ENCODE measurements around the gene SREBF2.

Gene SREBF2

DNA sequence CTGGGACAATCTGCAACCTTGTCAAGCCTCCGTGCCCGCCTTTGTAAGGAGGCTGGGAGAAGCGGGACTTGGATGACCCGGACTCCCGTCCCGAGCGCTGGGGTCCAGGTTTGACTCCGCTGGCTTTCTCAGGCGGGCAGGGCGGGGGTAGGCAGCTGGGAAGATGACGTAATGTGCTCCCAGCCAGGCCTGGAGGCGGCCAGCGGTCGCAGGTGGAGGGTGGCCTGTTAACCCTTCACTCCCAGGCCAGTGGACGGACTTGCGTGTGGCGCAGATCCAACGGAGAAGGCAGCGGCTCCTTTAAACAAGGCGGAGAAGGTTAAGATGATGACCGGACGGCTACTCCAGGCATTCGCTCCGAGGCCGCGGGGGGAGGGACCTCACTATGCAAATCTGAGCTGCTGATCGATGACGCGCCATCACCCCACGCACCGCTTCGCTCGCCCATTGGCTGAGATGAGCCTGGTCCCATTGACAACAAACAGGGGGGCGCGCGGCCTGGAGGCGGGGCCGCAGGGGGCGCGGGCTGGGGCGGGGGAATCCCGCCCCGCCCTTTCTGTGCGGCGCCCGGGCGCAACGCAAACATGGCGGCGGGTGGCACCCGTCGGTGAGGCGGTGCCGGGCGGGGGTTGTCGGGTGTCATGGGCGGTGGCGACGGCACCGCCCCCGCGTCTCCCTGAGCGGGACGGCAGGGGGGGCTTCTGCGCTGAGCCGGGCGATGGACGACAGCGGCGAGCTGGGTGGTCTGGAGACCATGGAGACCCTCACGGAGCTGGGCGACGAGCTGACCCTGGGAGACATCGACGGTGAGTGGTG lies at the start of gene SREBF2:
SREBF2 (plus strand) TSS at position 553 of the 816 bp plus-strand sequence; CDS start at position 719, 166 bp downstream.
- peak; percentile 99 for DNase-seq (ENCODE audit: low read depth)

DNA sequence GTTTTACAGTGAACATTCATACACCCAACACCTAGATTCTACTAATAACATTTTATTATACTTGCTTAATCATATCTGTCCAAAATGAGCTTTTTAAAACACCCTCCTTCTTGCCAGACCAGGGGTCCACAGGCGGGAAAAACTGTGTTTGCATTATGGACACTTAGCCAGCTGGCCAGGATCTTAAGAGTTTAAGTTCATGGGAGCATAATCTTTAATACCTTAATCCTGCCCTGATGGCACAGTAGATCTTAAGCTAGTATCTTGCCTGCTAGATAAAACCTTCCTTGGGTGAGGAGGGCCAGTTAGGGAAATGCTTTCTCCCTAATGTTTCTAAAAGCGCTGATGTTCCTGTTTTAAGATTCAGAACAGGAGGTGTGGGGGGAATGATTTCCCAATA lies 45.6 kb upstream of the SREBF2 start:
- no peak for DNase-seq (ENCODE audit: low read depth)

GRCh38 chr22:41793871-41794270 lies 39.0 kb upstream of the SREBF2 start:
- no peak for DNase-seq (ENCODE audit: low read depth)

GRCh38 chr22:41798736-41799135 lies 34.2 kb upstream of the SREBF2 start:
- no peak for DNase-seq (ENCODE audit: low read depth)

DNA sequence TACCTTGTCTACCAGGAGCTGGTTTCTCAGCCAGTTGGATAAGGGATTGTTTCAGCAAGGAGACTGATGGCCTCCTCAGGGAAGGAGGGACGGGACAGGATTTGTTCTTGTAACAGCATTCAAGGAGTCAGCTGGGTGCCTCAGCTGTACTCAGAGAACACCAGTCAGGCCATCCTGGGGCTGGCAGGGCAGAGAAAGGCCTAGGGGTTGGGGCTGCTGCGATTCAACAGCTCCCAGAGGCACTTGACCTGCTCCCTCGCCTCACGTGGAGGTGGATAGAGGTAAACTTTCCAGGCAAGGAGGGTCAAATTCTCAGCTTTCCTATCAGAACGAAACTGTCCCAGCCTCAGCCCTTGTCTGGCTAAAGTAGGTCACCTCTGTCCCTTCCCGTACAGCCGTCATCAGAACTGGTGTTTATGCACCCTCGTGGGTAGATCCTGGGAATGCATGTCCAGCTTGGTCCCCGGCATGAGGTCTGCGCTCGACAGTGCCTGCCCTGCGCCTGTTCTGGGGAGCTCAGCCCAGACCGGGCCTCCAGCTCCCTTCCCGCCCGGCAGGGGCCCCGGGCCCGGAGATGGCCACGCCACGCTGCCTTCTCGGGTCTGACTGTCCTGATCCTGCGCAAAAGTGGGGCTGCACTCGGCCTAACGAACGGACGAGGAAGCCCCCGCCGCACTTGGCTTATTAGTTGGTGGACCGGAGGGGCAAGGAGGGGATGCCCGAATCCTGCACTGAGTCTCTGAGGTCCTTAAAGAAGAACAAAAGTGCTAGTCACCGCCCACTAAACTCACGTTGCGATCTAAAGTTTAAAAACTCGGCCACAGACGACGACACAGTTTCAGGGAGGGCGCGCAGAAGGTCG lies 33.2 kb upstream of the SREBF2 start:
- no peak for DNase-seq (ENCODE audit: low read depth)

GRCh38 chr22:41800348-41801146 lies 32.4 kb upstream of the SREBF2 start, which contains the start of gene CCDC134:
Gene CCDC134 (plus strand): TSS chr22:41800679. CDS start chr22:41808891, 8,212 bp downstream.
- peak; percentile 81 for DNase-seq (ENCODE audit: low read depth)

- DNase-seq (ENCODE audit: low read depth), result no peak
These were observed 31.6 kb upstream of the SREBF2 start for GRCh38 chr22:41801147-41801819.

DNA sequence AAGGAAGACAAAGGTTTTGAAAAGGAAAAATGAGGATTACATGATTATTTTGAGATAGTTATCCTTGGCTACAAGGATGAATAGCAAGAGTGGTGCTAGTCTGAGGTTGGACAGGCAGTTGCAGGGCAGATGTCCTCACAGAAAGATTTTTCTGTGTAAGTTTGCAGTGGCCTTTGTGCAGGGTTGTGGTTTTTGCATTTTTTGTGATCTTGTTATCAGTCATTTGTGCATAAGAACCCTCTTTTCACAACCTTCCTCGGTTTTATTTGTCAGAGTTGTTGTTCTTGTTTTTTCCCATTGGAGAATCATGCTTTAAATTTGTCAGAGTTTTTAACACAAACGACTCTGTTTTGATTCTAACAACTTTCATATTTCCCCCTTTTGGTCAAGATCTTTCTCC lies 31.0 kb upstream of the SREBF2 start:
- DNase-seq (ENCODE audit: low read depth), result no peak

DNA sequence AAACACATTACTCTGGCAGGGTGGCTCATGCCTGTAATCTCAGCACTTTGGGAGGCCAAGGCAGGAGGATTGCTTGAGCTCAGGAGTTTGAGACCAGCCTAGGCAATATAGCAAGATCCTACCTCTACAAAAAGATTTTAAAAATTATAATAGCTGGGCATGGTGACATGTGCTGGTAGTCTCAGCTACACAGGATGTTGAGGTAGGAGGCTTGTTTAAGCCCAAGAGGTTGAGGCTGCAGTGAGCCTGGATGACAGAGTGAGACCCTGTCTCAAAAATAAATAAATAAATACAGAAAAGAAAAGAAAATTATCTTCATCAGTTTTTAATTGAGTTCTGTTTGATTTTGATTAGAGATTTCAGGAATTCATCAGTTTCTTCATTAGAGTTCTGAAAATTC lies 27.3 kb upstream of the SREBF2 start:
- no peak for DNase-seq (ENCODE audit: low read depth)

DNA sequence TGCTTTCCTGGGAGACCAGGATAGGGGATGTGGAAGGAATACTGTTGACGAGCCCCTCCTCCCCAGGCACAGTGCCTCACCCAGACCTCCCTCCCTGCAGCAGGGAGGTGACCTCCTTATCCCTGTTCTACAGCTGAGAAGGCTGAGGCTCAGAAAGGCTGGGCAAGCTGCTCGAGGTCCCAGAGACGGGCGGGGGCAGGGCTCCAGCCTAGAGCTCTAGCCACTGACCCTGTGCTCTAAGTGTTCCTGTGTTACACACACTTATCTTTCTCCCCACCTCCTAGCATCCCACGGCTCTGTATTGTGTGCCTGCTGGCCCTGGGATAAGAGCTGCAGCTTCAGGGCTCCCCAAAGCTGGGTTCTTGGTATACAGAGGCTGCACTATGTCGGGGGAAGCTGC lies 24.5 kb upstream of the SREBF2 start:
- no peak for DNase-seq (ENCODE audit: low read depth)

DNA sequence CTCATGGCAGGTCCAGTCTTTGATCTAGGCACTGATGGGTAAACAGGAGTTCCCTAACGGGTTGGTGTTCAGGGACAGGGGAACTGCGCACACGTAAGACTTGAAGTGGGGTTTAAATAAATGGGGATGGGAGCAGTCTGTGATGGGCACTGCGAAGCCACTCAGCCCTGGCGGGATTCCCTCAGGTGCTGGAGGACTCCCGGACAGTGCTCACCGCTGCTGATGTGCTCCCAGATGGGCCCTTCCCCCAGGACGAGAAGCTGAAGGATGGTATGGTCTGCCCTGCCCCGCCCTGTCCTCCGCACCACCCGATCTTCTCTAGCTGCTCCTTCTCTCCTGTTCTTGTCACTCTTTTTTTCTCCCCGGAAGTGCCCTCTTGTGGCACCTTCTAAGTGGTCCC lies 22.9 kb upstream of the SREBF2 start:
- no peak for DNase-seq (ENCODE audit: low read depth)

- no peak for DNase-seq (ENCODE audit: low read depth)
These were observed 19.9 kb upstream of the SREBF2 start for GRCh38 chr22:41812805-41813545.

DNA sequence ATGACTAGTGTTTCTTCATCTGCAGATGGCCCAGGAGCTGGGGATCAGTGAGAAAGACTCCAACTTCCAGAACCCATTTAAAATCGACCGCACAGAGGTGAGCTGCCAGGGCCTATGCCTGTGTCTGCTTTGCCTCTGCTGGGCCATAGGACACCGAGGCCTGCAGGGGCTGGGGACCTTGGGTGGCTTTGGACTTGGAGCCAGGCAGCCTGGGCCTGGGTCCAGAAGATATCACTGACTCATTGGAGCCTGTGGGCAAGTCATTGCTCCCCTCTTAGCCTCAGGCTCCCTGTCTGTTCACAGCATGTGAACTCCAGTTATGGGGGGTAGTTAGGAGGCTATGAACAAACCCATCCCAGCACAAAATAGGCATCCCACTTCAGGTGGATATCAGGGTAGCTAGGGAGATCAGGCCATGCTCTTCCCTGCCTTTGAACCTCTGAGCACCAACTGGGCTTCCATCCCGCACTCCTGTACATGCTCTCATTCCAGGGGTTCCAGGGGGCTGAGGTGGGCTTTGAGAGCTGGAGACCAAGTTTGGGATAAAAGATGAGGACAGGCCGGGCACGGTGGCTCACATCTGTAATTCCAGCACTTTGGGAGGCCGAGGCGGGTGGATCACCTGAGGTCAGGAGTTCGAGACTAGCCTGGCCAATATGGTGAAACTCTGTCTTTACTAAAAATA lies 19.0 kb upstream of the SREBF2 start:
- DNase-seq (ENCODE audit: low read depth), result no peak

DNA sequence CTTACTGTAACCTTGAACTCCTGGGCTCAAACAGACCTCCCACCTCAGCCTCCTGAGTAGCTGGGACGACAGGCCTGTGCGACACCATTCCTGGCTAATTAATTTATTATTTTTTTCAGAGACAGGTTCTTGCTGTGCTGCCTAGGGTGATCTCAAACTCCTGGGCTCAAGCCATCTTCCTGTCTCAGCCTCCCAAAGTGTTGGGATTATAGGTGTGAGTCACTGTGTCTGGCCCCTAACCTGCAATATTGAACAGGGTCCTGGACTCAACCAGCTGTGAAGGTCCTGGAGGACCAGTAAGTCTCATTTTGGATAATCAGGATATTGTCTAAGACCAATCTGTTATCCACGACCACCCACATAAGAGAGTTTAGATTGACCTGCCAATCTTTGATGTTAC lies 17.2 kb upstream of the SREBF2 start:
- DNase-seq (ENCODE audit: low read depth), result no peak

- no peak for DNase-seq (ENCODE audit: low read depth)
These were observed 16.7 kb upstream of the SREBF2 start for GRCh38 chr22:41816241-41816640.

GRCh38 chr22:41816871-41817270 lies 16.0 kb upstream of the SREBF2 start:
- no peak for DNase-seq (ENCODE audit: low read depth)

DNA sequence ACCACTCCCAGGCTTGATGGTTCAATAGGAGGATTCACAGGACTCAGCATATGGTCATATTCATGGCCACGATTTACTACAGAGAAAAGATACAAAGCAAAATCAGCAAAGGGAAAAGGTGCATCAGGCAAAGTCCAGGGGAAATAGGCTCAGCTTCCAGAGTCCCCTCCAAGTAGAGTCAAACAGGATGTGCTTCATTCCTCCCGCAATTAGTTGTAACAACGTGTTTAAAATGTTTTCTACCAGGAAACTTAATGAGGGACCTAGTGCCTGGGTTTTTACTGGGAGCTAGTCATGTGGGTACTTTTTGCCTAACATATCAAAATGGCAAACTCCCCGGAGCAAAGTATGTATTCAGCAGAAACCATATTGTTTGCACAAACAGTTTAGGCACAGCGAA lies 14.9 kb upstream of the SREBF2 start:
- no peak for DNase-seq (ENCODE audit: low read depth)

GRCh38 chr22:41818596-41818995 lies 14.3 kb upstream of the SREBF2 start:
- no peak for DNase-seq (ENCODE audit: low read depth)

- DNase-seq (ENCODE audit: low read depth), result no peak
These were observed 13.6 kb upstream of the SREBF2 start for GRCh38 chr22:41819257-41819656.

GRCh38 chr22:41820447-41820846 lies 12.5 kb upstream of the SREBF2 start:
- DNase-seq (ENCODE audit: low read depth), result no peak
